Stimulated activated CD4-positive, alpha-beta T cell treated with anti-CD3 and anti-CD28 coated beads, Interleukin-4, amount 100 ng/mL, for 4 hours (primary cell): ENCODE measurements around the gene CACNA1D.
"Not testable (repeated sequence)": the region's sequence is repeated elsewhere in the genome, so short reads cannot be mapped to it uniquely, and the experiment has no call there.

Source experiments
- DNase-seq, 2 experiments: peaks; one replicate each; pipeline ENCODE4 v3.0.0-alpha.2; 2020

The CACNA1D gene

DNA sequence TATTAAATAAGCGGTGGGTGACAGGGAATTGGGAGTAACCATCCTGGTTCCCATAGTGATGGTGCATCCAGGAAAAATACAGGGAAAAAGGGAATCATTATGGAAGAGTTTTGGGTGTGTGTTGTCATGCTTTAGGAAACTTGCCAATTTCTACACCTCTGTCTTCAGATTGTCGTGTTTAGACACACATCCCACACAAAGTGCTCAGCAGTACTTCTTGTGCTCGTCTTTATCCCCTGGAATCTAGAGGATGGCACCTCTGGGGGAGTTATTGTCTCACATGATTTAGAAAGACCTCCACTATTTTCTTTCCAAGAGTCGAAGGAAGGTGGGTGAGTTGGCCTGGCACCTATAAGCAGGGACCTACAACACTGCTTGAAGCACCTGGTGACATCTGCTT, 35.8 kb downstream of the CACNA1D start:
- DNase-seq = no peak

GRCh38 chr3:53531749-53532148, 37.3 kb downstream of the CACNA1D start:
- DNase-seq = no peak

DNA sequence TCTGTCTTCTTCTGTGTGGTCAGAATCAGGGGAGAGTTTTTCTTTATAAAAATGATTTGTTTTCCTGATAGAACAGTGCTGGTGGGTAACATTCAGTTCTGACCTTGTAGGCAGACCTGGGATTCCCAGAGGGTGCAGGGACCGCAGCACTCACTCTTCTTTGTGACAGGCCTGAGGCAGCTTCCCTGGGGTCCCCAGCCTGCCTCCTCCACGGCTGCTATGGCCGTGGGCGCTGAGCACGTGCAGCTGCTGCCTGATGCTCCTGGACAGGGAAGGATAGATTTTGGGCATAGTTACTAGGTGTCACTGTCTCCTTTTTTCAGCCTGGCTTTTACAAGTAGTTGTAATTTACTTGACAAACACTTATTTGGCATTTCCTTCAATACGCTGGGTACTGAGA, 39.1 kb downstream of the CACNA1D start:
- no peak for DNase-seq

DNA sequence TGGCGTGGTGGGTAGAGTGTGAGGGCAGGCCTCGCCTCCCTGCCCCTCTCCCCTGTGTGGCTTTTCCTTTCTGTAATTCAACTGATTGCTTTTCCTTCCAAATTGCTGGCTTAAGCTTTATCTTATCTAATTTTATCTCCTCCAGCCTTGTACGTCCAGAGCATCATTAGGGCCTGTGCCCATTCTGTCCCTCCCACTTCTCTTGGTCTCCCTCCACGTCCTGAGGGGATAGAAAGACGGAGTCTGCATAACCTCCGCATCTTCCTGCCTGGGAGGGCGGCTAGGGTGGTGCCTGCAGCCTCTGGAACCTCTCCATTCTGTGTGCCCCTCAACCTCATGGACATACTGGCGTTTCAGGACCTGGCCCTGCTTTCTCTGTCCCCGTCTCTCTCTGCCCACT, 39.8 kb downstream of the CACNA1D start:
- DNase-seq = no peak

GRCh38 chr3:53534676-53535400, 40.4 kb downstream of the CACNA1D start:
- no peak for DNase-seq

DNA sequence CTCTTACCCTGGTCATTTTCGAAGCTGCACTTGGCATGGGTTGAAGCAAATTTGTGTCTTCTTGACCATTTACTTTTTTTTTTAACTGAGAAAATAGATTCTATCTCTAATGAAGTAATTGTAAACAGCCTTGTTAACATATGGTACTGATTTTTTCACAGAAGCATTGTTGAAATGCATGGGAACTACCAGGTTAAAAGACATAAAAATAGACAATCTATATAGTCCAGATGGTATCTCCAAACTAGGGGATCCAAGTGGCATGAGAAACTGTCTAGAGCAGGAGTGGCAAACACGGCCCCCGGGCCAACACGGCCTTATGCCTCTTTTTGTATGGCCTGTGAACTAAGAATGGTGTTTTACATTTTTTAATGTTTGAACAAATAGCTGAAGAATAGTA, 41.9 kb downstream of the CACNA1D start:
- no peak for DNase-seq

GRCh38 chr3:53544357-53544756, 49.9 kb downstream of the CACNA1D start:
- no peak for DNase-seq

DNA sequence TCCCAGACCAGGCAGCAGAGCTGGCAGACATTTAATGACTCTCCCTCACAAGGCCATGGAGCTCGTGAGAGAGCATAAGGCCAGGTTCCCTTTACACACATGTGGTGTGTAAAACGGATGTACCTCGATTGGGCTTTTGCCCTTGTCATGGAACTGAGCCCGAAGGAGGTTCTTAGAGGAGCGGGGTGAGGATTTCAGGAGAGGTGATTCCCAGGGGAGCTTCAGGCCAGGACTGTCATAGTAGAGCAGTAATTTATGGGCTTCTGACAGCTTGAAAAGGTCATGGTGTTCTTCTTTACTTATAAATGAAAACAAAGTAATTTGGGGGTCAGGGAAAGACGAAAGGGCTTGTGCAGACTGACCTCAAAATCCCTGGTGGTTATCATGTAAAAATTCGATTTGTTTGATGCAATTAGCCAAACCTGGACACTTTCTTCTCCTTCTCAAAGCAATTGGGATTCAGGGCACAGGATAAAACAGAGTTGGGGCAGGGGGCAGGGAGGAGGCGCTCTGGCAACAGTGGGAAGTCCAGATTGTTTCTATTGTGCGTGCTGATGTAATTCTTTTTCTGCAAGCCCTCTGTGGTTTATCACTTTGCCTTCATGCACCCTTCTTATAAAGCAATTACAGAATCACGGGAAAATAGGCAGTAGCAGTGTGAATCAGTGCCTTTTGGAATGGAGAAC, 51.0 kb downstream of the CACNA1D start:
- no peak for DNase-seq

- no peak for DNase-seq
Measured at GRCh38 chr3:53545996-53546359, 51.6 kb downstream of the CACNA1D start.

- no peak for DNase-seq
Measured at GRCh38 chr3:53547327-53547726, 52.9 kb downstream of the CACNA1D start.

GRCh38 chr3:53550005-53550620, 55.7 kb downstream of the CACNA1D start:
- no peak for DNase-seq

- no peak for DNase-seq
Measured at GRCh38 chr3:53551324-53551723, 56.9 kb downstream of the CACNA1D start.

- DNase-seq = no peak
Measured at GRCh38 chr3:53552730-53553129, 58.3 kb downstream of the CACNA1D start.

- no peak for DNase-seq
Measured at GRCh38 chr3:53553200-53553599, 58.8 kb downstream of the CACNA1D start.

DNA sequence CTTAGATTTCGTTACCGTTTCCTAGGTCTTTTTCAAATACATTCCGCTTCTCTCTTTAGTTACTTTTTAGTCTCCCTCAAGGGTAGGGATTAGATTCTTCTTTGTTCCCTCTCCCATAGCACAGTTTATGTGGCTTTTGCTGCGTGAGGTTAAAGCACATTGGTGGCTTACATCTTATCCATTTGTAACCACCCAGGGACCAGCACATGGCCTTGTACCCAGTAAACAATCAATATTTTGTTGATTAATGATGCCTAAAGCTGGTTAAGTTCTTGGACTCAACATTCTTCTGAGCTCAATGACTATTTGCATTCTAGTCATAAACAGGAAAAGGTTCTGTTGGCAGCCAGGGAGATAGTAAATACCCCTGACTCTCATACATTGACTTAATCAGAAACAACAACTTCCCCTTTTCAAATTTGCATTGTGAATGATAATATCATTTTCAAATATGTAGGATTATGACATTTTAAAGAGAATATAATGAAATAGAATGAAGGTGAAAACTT, 60.2 kb downstream of the CACNA1D start:
- no peak for DNase-seq

GRCh38 chr3:53555068-53555588, 60.7 kb downstream of the CACNA1D start:
- DNase-seq = no peak

- DNase-seq = no peak
Measured at GRCh38 chr3:53566461-53567145, 72.2 kb downstream of the CACNA1D start.

DNA sequence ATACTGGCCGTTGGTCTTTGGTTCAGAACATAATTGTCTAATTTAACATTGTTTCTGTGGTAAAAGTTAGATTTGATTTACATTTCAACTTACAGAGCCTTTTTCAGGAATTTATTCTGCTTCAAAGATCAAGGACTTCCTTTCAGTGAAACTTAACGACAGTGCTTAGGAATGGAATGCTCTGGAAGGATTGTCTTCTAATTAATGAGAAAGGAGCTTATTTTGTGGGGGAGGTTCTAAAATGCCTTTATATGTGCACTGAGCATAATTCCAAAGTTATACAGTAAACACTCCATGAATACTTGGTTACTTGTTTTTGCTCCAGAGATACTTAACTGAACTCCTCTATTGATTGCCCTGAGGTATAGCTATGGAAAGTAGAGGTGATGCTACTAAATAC, 75.7 kb downstream of the CACNA1D start:
- no peak for DNase-seq

DNA sequence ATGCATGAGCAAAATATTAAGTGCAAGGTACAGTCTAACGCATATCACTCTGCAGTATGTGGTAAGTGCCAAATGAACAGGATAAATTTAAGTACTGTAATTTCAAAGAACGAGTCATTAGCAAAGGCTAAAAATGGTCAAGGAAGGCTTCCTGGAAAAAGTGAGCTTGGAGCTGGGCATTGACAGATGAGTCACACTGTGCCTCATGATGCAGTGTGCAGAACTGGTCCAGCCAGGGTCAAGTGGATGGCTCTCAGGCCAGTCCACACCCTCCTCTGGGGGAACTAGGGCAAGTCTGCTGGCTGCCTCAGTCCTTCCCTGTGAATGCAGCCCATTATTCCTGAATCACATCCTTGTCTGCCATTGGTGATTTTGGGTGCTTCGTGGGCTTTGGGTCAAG, 76.3 kb downstream of the CACNA1D start:
- DNase-seq = no peak

GRCh38 chr3:53571264-53571663, 76.9 kb downstream of the CACNA1D start:
- no peak for DNase-seq

DNA sequence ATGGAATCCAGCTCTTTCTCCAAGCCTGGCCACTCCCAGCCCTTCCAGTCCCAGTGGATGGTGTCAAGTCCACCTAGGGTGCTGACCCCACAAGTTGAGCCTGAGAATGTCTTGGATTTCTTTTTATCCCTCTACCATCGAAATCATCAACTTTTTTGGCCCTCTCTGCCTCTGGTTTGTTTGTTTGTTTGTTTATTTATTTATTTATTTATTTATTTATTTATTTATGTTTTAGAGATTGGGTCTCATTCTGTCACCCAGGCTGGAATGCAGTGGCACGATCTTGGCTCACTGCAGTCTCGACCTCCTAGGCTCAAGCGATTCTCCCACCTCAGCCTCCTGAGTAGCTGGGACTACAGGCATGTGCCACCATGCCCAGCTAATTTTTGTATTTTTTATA, 77.8 kb downstream of the CACNA1D start:
- DNase-seq = not testable (repeated sequence)

DNA sequence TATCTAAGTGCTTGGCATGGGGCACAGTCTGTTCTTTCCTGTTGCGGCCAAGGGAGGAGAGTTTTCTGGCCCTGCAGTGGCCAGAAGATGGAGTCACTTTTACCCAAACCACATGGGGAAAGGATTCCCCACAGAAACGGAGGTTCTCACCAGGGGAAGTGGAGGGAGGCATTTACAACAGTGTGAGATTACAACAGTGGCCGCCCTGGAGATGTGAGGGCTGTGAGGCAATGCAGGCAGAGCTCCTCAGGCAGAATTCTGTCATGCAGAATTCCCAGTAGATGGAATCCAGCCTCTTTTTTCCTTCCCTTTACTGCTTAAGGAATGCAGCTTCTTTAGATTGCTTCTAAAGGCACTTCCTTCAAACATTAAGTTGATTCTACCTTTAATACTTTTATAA, 83.1 kb downstream of the CACNA1D start:
- DNase-seq = no peak

DNA sequence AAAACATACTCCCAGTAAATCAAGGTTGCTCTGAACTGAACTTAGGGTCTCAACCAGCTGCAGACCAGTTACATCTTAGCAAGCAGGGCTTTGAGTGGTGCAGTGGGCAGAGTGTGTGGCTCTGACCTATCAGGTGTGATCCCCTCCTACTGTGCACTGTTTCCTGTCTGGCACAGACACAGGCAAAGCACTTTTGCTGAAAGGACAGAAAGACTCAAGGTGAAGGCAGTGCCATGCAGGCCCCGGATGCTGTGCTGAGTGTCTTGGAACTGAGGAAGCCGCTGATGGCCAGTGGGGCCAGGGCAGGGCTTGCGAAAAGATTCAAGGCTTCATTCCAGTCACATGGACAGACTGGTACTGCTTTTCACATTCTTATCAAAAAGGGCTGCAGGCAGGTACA, 85.2 kb downstream of the CACNA1D start:
- DNase-seq = no peak
